GM12891 (cell line): ENCODE data around the gene WAC.
A peak's percentile ranks its signal among the peaks of the same experiment; 100 is the strongest.
"Not testable (repeated sequence)": the region's sequence is repeated elsewhere in the genome, so short reads cannot be mapped to it uniquely, and the experiment has no call there.

ENCODE experiments used
- DNase-seq: peaks from one replicate; pipeline ENCODE4 v3.0.0; 2011; ENCODE audit warnings: low spot score; ENCODE audit not compliant: insufficient read length
- FAIRE-seq: peaks from 2 replicates; lab custom pipeline; 2011; peaks lifted over from hg19 to GRCh38; lab: Jason Lieb, UNC
- PAX5 ChIP-seq: IDR thresholded peaks from 2 replicates; pipeline ENCODE4 v1.6.1; 2011; ENCODE audit warnings: low read length, moderate library complexity, mild to moderate bottlenecking; ENCODE audit not compliant: insufficient read depth, severe bottlenecking
- POLR2A ChIP-seq: IDR thresholded peaks from 2 replicates; pipeline ENCODE4 v1.6.1; 2011; ENCODE audit warnings: low read depth, low read length, control low read depth
- POLR2AphosphoS5 ChIP-seq: IDR thresholded peaks from 2 replicates; pipeline ENCODE4 v1.6.1; 2011; ENCODE audit warnings: low read depth, low read length, control low read depth
- POU2F2 ChIP-seq: IDR thresholded peaks from 2 replicates; pipeline ENCODE4 v1.6.1; 2011; ENCODE audit warnings: low read depth, mild to moderate bottlenecking, control low read depth, low read length, moderate library complexity
- SPI1 ChIP-seq: IDR thresholded peaks from 2 replicates; pipeline ENCODE4 v1.6.1; 2011; ENCODE audit warnings: low read depth, low read length, control low read depth
- TAF1 ChIP-seq: IDR thresholded peaks from 2 replicates; pipeline ENCODE4 v1.6.1; 2011; ENCODE audit warnings: low read depth, low read length, control low read depth

Gene WAC

GRCh38 chr10:28559618-28560017 lies 26.7 kb downstream of the WAC start:
- FAIRE-seq: no peak
- TF ChIP-seq POLR2A (no peak), TAF1 (no peak), POLR2AphosphoS5 (no peak), SPI1 (no peak)
- no peak for DNase-seq

- no peak for FAIRE-seq
- DNase-seq: no peak
- TF ChIP-seq SPI1 (no peak), POU2F2 (no peak), TAF1 (no peak), PAX5 (no peak), POLR2A (no peak), POLR2AphosphoS5 (no peak)
Observed at GRCh38 chr10:28560617-28561016, 27.7 kb downstream of the WAC start.

- DNase-seq (no peak), FAIRE-seq (no peak)
- TF ChIP-seq POU2F2: no peak
- TF ChIP-seq POLR2AphosphoS5: no peak
- TF ChIP-seq SPI1: no peak
- TF ChIP-seq TAF1: no peak
Observed at GRCh38 chr10:28561531-28561930, 28.6 kb downstream of the WAC start.

- TF ChIP-seq SPI1 (no peak), PAX5 (no peak)
- FAIRE-seq (peak; percentile 72), DNase-seq (no peak)
Observed at GRCh38 chr10:28564905-28565304, 32.0 kb downstream of the WAC start.

- no peak for FAIRE-seq
- TF ChIP-seq SPI1 (peak; percentile 29; the same call in 1 of the 2 replicates), PAX5 (no peak), POU2F2 (no peak)
- no peak for DNase-seq
Observed at GRCh38 chr10:28566458-28567015, 33.6 kb downstream of the WAC start.

DNA sequence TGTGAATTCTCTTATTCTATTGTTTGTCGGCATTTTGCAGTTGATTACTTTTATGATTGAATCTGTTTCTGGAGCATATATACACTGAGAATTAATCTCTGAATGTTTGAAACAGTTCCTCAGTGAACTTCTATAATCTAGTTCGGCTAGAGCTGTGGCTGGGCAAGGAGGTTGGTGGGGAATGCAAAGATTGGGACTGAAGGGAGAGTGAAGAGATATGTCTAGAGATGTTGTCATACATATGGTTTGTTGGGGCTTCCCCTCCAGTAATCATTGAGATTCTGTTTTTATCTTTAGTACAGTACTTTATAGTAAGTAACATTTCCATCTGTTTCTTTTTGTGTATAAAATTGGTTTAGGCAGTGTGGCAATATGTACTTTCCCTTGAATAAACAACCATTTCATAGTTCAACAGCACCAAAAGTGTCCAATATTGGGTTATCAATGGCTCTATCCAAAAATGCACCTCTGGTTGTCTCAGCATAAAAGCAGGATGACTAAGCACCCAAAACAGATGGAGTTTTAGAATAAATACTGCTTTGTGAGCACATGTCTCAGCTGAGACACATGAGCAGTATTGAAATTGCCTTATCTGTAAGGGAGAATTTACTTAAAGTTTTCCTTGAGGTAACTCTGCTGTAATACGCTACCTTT lies 36.7 kb downstream of the WAC start:
- no peak for FAIRE-seq
- DNase-seq: no peak
- no peak for TF ChIP-seq TAF1
- TF ChIP-seq PAX5: no peak
- TF ChIP-seq POLR2A: no peak
- TF ChIP-seq POU2F2: no peak
- TF ChIP-seq SPI1: no peak
- TF ChIP-seq POLR2AphosphoS5: no peak

DNA sequence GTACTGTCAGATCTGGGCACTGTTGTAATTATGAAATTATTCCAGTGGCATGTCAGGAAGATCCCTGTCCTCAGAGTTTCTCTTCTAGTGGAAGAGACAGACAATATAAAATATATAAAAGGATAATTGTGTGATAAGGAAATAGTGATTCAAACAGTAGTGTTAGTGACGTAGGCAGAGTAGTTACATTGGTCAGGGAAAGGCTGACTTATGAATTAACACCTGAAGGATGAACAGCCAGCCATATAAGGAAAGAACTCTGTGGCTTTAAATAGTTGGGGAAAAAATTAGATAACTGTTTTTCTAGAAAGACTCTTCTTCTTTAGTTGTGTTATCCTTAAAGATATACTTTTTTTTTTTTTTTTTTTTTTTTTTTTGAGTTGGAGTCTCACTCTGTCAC lies 37.7 kb downstream of the WAC start:
- no peak for TF ChIP-seq POU2F2
- TF ChIP-seq SPI1: no peak
- no peak for TF ChIP-seq PAX5
- TF ChIP-seq POLR2AphosphoS5: no peak
- no peak for TF ChIP-seq TAF1
- no peak for TF ChIP-seq POLR2A
- FAIRE-seq: no peak
- DNase-seq: no peak

GRCh38 chr10:28571265-28571664 lies 38.3 kb downstream of the WAC start:
- DNase-seq: no peak
- FAIRE-seq: no peak
- no peak for TF ChIP-seq TAF1
- TF ChIP-seq PAX5: no peak
- no peak for TF ChIP-seq POLR2A
- no peak for TF ChIP-seq POLR2AphosphoS5
- no peak for TF ChIP-seq POU2F2
- TF ChIP-seq SPI1: no peak

- not testable (repeated sequence) for DNase-seq, FAIRE-seq
Observed at GRCh38 chr10:28574214-28574613, 41.3 kb downstream of the WAC start.

DNA sequence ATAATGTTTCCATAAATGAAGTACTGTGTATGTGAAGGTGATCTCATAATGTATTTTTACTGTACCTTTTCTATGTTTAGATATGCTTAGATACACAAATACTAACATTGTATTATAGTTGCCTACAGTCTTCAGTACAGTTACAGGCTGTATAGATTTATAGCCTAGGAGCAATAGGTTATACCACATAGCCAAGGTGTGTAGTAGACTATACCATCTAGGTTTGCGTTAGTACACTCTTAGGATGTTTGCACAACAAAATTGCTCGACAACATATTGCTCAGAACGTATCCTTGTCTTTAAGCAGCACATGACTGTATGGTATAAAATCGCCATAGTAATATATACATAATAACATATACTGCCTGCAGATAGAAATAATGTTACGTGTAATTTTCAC lies 42.9 kb downstream of the WAC start:
- TF ChIP-seq TAF1: no peak
- no peak for TF ChIP-seq PAX5
- no peak for TF ChIP-seq POLR2AphosphoS5
- no peak for TF ChIP-seq POLR2A
- no peak for TF ChIP-seq SPI1
- no peak for TF ChIP-seq POU2F2
- FAIRE-seq: peak; percentile 54
- no peak for DNase-seq

DNA sequence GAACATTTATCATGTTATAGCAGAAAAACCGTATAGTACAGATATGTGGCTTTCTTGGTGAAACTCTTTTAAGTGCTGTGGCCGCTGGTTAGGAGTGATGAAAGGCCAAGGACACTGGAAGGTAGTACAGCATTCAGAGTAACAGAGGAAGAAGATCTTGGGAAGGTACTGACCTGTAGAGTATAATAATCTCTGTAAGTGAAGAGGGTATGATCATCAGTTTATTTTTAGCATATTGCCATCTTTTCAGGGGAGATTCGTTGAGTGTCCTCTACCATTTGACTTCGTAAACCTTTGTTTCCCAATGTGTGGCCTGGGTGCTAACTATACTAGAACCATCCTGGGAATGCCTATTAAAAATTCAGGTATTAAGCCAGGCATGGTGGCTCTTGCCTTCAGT lies 44.6 kb downstream of the WAC start:
- DNase-seq: no peak
- FAIRE-seq: no peak
- TF ChIP-seq PAX5 (no peak), TAF1 (no peak), POU2F2 (no peak), POLR2A (no peak), POLR2AphosphoS5 (no peak)
